Measurements from ENCODE around the gene TFF3. TPM values are rescaled to one million over a fixed set of nuclear protein-coding genes. Genes with fewer than 3 reads are reported as not detected.

TFF3 gene
- total and polyA plus RNA-seq, 5 donors: 1.2 to 2.6 (median 1.9) TPM

DNA sequence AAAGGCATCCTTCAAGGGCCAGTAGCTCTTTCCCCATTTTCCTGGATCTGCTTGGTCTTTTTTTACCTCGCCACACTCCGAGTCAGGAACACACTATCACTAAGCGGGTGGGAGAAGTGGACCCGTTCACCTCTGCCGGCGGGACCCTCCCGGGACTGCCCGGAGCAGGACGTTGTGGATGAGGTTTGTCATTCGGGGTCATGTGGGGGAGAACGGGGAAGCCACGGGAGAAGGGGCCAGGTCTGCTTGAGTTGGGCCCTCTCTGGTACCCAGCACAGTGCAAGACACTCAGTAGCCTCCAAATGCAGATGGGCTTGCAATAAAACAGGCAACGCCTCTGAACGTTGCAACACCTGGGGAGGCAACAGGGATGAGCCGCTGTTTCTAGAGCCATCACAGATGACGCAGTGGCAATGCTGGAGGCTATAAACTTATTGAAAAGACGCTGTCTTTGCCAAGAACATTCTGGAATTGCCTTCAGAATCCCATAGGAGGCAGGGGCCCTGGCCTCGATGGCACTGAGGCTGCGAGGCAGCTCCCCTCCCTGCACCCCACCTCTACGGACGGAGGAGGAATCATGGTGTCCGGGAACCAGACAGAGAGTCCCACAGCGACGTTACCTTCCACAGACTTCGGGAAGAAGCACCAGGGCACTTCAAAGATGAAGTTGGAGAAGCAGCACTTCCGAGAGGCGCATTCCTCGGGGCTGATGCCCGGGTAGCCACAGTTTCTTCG lies 31.8 kb upstream of the TFF3 start:
- Histone ChIP-seq H3K27me3 (ENCODE audit: control insufficient read depth, insufficient read depth) (no peaks in the 10 kb centered on the region), H3K9me3 (ENCODE audit: control insufficient read depth, low read length) (no peaks in the 10 kb centered on the region), H3K4me1 (ENCODE audit: control insufficient read depth, insufficient read depth, low read length) (no peaks in the 10 kb centered on the region), H3K4me3 (ENCODE audit: low read length) (no peak overlapping the region), H3K27ac (ENCODE audit: low read length) (no peak overlapping the region)
- 86% methylated on average over 30 of the region's 30 CpGs for WGBS
- DNase-seq (no peak), ATAC-seq (no peak)
- intact Hi-C loops (cut with DNase I): no loop called here

DNA sequence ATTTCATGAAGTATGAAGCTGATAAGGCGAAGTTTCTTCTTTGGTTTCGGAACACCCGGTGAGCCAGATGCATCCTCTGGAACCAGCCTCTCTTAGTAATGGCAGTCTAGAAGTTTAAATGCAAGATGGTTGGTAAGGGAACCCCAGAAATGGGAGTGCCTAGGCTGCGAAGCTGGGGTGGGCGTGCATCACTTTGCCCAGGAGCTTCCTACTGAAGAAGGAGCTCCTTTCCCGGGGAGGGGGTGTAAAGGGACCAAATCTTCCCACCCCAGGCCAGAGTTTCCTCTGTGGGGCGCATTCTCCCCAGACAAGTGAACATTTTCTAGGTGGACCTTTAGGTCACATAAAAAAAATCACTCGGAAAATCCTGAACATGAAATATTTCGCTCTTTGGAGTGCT lies 31.2 kb upstream of the TFF3 start:
- WGBS: 92% methylated on average over 9 of the region's 9 CpGs
- H3K27me3 ChIP-seq (ENCODE audit: control insufficient read depth, insufficient read depth): no peaks in the 10 kb centered on the region
- H3K9me3 ChIP-seq (ENCODE audit: control insufficient read depth, low read length): no peaks in the 10 kb centered on the region
- ATAC-seq (no peak), DNase-seq (no peak)
- H3K4me3 ChIP-seq (ENCODE audit: low read length): no peak overlapping the region
- no peak overlapping the region for H3K27ac ChIP-seq (ENCODE audit: low read length)
- H3K4me1 ChIP-seq (ENCODE audit: control insufficient read depth, insufficient read depth, low read length): no peaks in the 10 kb centered on the region
- intact Hi-C loops (cut with DNase I): no loop called here

DNA sequence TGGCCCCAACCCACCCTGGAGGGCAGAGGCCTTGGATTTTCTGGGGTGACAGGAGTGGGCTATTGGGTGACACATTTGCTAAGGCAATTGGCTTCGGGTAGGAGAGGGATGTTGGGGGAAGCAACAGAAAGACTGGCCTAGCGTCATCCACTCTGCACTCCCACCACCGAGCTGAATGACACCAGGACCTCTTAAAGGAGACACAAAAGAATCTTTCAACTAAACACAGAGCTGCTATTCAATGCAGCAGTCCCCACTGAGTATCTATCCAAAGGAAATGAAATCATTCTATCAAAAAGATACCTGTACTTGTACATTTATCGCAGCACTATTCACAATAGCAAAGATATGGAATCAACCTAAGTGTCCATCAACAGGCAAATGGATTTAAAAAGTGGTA lies 29.4 kb upstream of the TFF3 start:
- H3K4me1 ChIP-seq (ENCODE audit: control insufficient read depth, insufficient read depth, low read length): no peaks in the 10 kb centered on the region
- H3K27ac ChIP-seq (ENCODE audit: low read length): no peak overlapping the region
- DNase-seq (no peak), ATAC-seq (no peak)
- no peaks in the 10 kb centered on the region for H3K9me3 ChIP-seq (ENCODE audit: control insufficient read depth, low read length)
- 66% methylated on average over 4 of the region's 4 CpGs for WGBS
- no peak overlapping the region for H3K4me3 ChIP-seq (ENCODE audit: low read length)
- intact Hi-C loops (cut with DNase I): no loop called here
- H3K27me3 ChIP-seq (ENCODE audit: control insufficient read depth, insufficient read depth): no peaks in the 10 kb centered on the region

DNA sequence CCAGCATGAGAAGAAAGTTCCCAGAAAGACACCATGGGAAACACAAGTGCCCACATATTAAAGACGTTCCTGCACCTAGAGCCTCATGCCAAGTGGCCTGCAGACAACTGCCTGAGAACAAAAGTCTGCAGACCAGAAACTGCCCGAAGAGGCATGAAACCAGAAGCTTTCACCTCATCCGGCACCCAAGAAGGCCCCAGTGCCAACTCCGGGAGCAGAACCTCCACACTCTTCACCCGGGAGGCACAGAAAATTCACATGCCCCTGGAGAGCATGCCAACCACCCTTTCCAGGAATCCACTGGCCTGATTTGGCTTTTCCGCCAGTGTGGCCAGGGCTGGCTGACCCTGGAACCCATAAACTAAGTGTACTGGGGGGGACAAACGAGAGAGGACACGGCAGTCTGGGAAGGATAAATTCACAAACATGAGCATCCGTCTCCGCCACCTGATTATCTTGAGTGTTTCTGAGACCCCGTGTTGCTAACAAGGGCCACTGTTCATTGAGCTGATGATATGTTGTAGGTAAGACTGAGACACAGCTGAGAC lies 28.8 kb upstream of the TFF3 start:
- no peaks in the 10 kb centered on the region for H3K9me3 ChIP-seq (ENCODE audit: control insufficient read depth, low read length)
- 79% methylated on average over 11 of the region's 11 CpGs for WGBS
- no peak overlapping the region for H3K4me3 ChIP-seq (ENCODE audit: low read length)
- H3K27me3 ChIP-seq (ENCODE audit: control insufficient read depth, insufficient read depth): no peaks in the 10 kb centered on the region
- H3K27ac ChIP-seq (ENCODE audit: low read length): no peak overlapping the region
- DNase-seq: no peak
- ATAC-seq: no peak
- intact Hi-C loops (cut with DNase I): no loop called here
- no peaks in the 10 kb centered on the region for H3K4me1 ChIP-seq (ENCODE audit: control insufficient read depth, insufficient read depth, low read length)

DNA sequence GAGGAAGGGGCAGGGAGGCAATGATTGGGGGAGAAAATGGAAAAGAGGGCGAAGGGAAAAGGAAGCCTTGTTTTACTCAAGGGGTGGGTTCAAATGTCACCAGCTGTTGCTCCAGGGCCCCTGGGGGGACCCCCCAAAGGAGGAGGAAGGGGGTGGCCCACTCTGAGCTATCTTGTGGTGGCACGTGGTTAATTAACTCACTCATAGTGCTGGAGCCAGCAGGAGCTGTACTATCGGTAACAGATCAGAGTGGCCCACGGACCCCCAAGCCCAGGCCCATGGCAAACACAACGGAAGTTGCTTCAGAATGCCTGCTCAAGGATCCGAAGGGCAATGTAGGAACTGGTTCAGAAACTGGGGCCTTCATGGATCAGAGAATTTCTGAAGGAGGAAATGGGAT lies 28.3 kb upstream of the TFF3 start:
- intact Hi-C loops (cut with DNase I): no loop called here
- Histone ChIP-seq H3K27ac (ENCODE audit: low read length) (no peak overlapping the region), H3K27me3 (ENCODE audit: control insufficient read depth, insufficient read depth) (no peaks in the 10 kb centered on the region), H3K9me3 (ENCODE audit: control insufficient read depth, low read length) (no peaks in the 10 kb centered on the region), H3K4me1 (ENCODE audit: control insufficient read depth, insufficient read depth, low read length) (no peaks in the 10 kb centered on the region), H3K4me3 (ENCODE audit: low read length) (no peak overlapping the region)
- WGBS: 83% methylated on average over 6 of the region's 6 CpGs
- DNase-seq (no peak), ATAC-seq (no peak)

DNA sequence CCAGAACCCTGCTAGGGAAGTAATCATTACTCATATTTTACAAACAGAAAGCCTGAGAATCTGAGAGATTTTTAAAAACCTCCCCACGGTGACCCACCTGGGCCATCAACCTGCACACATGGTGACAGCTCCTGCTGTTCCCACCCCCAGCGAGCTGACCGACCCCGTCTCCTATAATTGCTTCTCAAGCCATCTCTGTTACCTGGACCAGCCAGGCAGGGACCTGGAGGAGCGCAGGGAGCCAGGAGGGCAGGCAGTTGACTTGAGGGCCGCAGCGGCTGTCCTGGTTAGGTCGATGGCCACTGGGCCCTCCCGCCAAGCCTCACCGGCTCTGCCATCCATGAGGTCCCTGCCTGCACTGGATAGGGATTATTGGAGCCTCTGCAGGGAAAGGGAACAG lies 27.9 kb upstream of the TFF3 start:
- Histone ChIP-seq H3K27me3 (ENCODE audit: control insufficient read depth, insufficient read depth) (no peaks in the 10 kb centered on the region), H3K27ac (ENCODE audit: low read length) (no peak overlapping the region), H3K4me1 (ENCODE audit: control insufficient read depth, insufficient read depth, low read length) (no peaks in the 10 kb centered on the region), H3K9me3 (ENCODE audit: control insufficient read depth, low read length) (no peaks in the 10 kb centered on the region), H3K4me3 (ENCODE audit: low read length) (no peak overlapping the region)
- DNase-seq (no peak), ATAC-seq (no peak)
- 80% methylated on average over 10 of the region's 10 CpGs for WGBS
- intact Hi-C loops (cut with DNase I): no loop called here

DNA sequence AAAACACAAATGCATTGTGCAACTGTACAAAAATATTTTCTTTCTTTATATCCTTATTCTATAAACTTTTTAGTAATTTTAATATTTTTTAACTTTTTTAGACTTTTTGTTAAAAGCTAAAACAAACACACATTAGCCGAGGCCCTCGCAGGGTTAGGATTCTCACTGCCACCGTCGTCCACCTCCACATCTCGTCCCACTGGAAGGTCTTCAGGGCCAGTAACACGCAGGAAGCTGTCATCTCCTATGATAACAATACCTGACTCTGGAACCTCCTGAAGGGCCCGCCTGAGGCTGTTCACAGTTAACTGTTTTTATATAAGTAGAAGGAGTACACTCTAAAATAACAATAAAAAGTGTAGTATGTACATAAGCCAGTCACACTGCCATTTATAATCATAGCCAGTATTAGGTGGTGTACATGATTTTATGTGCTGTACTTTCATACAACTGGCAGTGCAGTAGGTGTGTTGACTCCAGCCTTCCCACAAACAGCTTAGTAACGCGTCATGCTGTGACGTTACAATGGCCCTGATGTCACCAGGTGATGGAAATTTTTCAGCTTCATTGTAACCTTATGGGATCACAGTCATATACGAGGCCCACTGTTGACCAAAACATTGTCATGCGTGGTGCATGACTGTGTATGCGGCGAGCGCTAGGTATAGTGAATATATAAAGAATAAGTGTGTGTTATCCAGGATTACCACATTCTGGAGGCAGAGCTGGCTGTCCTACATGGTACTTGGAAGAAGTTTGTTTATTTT lies 26.8 kb upstream of the TFF3 start:
- no peak for ATAC-seq
- Histone ChIP-seq H3K4me1 (ENCODE audit: control insufficient read depth, insufficient read depth, low read length) (no peaks in the 10 kb centered on the region), H3K4me3 (ENCODE audit: low read length) (no peak overlapping the region), H3K27ac (ENCODE audit: low read length) (no peak overlapping the region), H3K9me3 (ENCODE audit: control insufficient read depth, low read length) (no peaks in the 10 kb centered on the region), H3K27me3 (ENCODE audit: control insufficient read depth, insufficient read depth) (no peaks in the 10 kb centered on the region)
- WGBS: 80% methylated on average over 15 of the region's 15 CpGs
- intact Hi-C loops (cut with DNase I): no loop called here
- no peak for DNase-seq

DNA sequence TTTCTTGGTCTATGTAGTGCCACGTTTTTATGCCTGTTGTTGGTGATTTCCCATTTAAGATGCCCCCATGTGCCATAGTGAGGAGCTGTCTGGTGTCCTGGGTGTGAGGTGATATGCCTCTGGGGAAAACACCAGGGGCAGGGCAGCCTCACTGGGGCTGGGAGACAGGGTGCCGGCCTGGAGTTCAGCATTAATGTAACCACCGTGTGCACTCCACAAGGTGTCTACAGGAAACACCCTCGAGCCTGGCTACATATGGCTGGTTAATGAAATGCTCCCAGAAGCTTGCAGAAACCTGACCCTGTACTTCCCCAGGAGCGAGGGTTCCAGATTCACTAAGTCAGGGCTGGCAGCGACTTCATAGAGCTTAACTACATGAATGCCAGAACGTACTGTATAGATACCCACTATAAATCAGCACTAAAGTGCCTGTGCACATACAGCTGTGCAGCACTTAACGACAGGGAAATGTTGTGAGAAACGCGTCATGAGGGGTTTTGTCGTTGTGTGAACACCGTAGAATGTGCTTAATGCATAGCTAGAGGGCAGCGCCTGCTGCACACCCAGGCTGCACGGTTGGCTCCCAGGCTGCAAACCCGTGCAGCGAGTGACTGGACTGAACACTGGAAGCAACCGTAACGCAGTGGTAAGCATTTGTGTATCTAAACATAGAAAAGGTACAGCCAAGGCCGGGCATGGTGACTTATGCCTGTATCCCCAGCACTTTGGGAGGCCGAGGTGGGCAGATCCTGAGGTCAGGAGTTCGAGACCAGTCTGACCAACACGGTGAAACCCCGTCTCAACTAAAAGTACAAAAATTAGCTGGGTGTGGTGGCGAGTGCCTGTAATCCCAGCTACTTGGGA lies 25.2 kb upstream of the TFF3 start:
- H3K9me3 ChIP-seq (ENCODE audit: control insufficient read depth, low read length): no peaks in the 10 kb centered on the region
- WGBS: 83% methylated on average over 24 of the region's 24 CpGs
- H3K27ac ChIP-seq (ENCODE audit: low read length): no peak overlapping the region
- intact Hi-C loops (cut with DNase I): no loop called here
- ATAC-seq (no peak), DNase-seq (no peak)
- H3K27me3 ChIP-seq (ENCODE audit: control insufficient read depth, insufficient read depth): no peaks in the 10 kb centered on the region
- no peaks in the 10 kb centered on the region for H3K4me1 ChIP-seq (ENCODE audit: control insufficient read depth, insufficient read depth, low read length)
- H3K4me3 ChIP-seq (ENCODE audit: low read length): no peak overlapping the region

DNA sequence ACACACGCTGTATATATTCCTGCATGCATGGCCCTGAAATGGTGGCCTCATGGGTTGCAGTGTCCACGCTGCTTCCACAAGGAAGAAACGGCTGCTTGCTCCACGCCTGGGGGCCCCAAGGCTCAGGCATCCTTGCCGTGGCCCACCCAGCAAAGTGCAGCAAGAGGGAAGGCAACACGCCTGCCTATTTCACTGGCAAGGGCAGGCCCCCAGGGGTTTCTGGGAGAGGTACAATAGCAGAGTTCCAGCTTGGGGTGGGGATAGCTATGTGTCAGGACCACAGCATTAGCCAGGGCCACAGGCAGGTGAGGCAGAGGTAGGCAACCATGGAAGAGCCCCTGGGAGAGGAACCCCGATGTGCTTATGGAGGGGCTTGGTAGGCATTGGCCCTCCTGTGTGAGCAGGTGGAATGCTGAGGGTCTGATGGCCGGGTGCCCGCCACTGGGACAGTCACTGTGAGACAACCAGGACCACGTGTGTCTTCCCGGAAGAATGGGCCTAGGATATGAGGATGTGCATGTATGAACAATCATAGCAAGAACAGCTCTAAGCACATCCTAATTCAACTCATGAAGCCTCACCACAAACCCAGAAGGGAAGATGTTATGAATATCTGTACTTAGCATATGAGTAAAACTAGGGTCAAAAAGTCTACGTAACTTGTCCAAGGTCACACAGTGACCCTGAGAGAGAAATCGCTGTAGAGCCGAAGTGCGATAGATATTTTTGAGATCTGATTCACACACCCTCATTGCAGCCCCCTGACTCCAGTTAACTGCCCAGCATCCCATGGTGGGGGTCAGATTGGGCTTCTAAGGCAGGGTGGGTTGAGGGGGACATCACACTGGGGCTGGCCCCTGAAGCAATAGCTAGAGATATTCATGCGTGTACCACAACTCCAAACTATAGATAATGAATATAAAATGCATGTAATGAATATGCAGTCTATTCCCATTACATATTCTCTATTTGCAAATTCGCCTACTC lies 23.8 kb upstream of the TFF3 start:
- WGBS: 92% methylated on average over 17 of the region's 17 CpGs
- ATAC-seq: no peak
- Histone ChIP-seq H3K27me3 (ENCODE audit: control insufficient read depth, insufficient read depth) (no peaks in the 10 kb centered on the region), H3K9me3 (ENCODE audit: control insufficient read depth, low read length) (no peaks in the 10 kb centered on the region), H3K4me1 (ENCODE audit: control insufficient read depth, insufficient read depth, low read length) (no peaks in the 10 kb centered on the region), H3K27ac (ENCODE audit: low read length) (no peak overlapping the region), H3K4me3 (ENCODE audit: low read length) (no peak overlapping the region)
- no peak for DNase-seq
- intact Hi-C loops (cut with DNase I): no loop called here

Measured in right cardiac atrium (tissue), 5 donors.